Cerebellar cortex (tissue), 1 donor: ENCODE data around the gene LAMC3.
"Not testable (repeated sequence)": the region's sequence is repeated elsewhere in the genome, so short reads cannot be mapped to it uniquely, and the experiment has no call there.

Experiments
- DNase-seq: peaks from one replicate; pipeline ENCODE4 v3.0.0-alpha.2; 2015; ENCODE audit warnings: low spot score

LAMC3 gene

GRCh38 chr9:131028931-131029573 lies 20.1 kb downstream of the LAMC3 start:
- no peak for DNase-seq

- no peak for DNase-seq
Measured at GRCh38 chr9:131029574-131029952, 20.6 kb downstream of the LAMC3 start.

- DNase-seq, result no peak
Measured at GRCh38 chr9:131030239-131031004, 21.4 kb downstream of the LAMC3 start.

GRCh38 chr9:131031005-131031641 lies 22.1 kb downstream of the LAMC3 start:
- no peak for DNase-seq

GRCh38 chr9:131031642-131032005 lies 22.6 kb downstream of the LAMC3 start:
- no peak for DNase-seq

GRCh38 chr9:131032384-131032783 lies 23.4 kb downstream of the LAMC3 start:
- no peak for DNase-seq

- DNase-seq, result no peak
Measured at GRCh38 chr9:131033269-131034224, 24.6 kb downstream of the LAMC3 start.

GRCh38 chr9:131034268-131034667 lies 25.3 kb downstream of the LAMC3 start:
- DNase-seq, result no peak

GRCh38 chr9:131034749-131035148 lies 25.8 kb downstream of the LAMC3 start:
- DNase-seq, result not testable (repeated sequence)

GRCh38 chr9:131035548-131035947 lies 26.6 kb downstream of the LAMC3 start:
- DNase-seq, result no peak

GRCh38 chr9:131036071-131036470 lies 27.1 kb downstream of the LAMC3 start:
- DNase-seq, result no peak

GRCh38 chr9:131036529-131037334 lies 27.8 kb downstream of the LAMC3 start:
- no peak for DNase-seq

- DNase-seq, result peak; percentile 8
Measured at GRCh38 chr9:131037335-131038255, 28.6 kb downstream of the LAMC3 start.

GRCh38 chr9:131038256-131039128 lies 29.5 kb downstream of the LAMC3 start:
- no peak for DNase-seq

GRCh38 chr9:131039129-131039954 lies 30.4 kb downstream of the LAMC3 start:
- DNase-seq, result no peak

GRCh38 chr9:131042666-131043065 lies 33.7 kb downstream of the LAMC3 start:
- DNase-seq, result no peak

GRCh38 chr9:131043087-131043486 lies 34.1 kb downstream of the LAMC3 start:
- DNase-seq, result no peak

GRCh38 chr9:131043646-131044045 lies 34.7 kb downstream of the LAMC3 start:
- no peak for DNase-seq
